HG02981 (cell line): Measurements from ENCODE around the gene CCT7.
"Not testable (repeated sequence)": the region's sequence is repeated elsewhere in the genome, so short reads cannot be mapped to it uniquely, and the experiment has no call there.

Source experiments
- ATAC-seq: cut with Tn5 transposase; IDR thresholded peaks from one replicate; pipeline ENCODE4 v1.9.1; 2021; ENCODE audit warnings: mild to moderate bottlenecking, moderate library complexity; ENCODE audit not compliant: unreplicated experiment

Gene CCT7

DNA sequence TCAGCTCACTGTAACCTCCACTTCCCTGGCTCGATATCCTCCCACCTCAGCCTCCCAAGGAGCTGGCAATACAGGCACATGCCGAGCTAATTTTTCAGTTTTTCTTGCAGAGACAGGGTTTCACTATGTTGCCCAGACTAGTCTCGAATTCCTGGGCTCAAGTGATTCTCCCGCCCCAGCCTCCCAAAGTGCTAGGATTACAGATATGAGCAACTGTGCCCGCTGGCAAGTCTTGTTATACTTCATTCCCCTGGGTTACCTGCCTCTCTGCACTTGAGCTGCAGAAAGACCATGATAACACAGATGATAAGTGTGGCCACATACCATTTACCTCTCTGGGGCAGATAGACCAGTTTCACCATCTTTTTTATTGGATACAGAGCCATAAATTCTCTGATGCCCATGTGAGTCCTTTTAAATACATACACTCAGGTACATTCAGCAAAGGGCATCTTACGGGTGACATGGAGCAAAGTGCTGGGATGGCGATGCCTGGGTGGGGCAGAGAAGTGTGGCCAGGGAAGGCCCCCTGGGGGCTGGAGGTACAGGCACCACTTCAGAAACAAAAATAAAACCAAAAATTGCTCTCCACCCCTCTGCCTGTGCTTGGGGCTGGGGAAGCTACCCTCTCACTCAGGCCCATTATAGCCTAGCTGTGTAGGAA is 20.4 kb downstream of the CCT7 start:
- no peak for ATAC-seq

DNA sequence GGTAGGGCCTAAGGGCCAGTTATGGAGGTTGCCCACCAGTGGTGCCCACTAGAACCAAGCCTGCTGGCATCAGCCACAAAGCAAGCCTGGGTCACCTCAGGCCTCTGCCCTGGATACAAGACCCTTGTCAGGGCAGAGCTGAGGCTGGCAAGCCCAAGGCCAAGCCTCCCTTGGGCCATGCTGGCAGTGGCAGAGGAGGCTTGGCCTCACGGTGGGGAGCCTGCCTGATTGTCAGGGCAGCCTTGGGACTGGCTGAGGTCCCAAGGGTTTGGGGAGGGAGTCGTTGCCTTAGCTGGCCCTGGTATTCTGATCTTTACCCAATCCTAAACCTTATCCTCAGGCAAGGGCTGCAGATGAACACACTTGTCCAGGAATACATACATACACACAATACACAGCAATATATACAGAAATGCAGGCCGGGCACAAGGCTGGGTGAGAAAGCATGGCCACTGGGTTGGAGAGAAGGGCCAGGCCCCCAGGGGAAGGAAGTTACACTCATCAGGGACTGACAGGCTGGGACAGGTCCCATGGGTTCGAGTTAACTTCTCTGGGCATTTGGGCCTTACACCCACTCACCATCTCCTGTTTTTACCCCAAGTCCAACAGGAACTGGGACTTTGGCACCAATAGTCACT is 21.0 kb downstream of the CCT7 start:
- ATAC-seq = no peak

DNA sequence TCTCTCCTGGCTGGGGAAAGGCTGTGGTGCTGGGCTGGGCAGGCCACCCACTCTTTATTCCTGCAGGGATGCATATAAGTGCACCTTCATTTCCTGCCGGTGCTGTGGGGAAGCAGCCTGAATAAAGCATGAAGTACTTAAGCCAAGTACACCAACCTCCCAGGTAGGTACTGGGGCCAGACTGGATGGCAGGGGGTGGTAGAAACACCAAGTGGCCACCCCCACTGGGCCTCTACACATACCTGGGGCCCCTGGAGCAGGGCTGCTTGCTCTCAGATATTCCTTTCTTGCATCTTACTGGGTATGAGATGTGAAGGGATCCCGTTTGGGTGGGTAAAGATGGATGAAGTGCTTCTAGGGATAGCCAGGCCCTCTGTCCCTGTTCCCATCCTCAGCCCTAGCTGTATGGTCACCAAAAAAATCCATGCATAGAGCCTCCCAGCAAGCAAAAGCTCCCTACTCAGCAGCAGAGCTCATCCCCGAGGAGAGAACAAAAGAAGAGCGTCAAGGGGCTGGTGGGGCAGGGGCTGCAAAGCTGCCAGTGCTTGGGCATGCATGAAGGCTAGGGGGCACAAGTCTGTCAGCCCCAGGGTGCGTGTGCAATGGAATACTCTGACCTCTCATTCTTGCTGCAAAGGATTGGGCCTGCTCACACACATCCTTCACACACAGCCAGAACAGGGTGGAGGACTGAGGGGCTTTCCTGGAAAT is 22.0 kb downstream of the CCT7 start:
- no peak for ATAC-seq

DNA sequence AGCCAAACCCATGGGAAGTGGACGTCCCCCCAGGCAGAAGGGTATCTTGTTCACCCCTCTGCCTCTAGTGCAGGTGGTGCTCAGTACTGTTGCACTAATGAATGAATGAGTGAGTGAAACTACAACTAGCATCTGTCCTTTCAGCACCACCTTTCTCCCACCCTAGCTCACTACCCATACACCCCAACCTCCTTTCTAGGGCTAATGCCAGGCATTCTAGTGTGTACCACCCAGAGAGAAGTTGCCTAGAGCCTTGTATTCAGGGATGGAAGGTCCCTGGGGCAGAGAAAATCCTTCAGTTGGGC is 22.5 kb downstream of the CCT7 start:
- no peak for ATAC-seq

DNA sequence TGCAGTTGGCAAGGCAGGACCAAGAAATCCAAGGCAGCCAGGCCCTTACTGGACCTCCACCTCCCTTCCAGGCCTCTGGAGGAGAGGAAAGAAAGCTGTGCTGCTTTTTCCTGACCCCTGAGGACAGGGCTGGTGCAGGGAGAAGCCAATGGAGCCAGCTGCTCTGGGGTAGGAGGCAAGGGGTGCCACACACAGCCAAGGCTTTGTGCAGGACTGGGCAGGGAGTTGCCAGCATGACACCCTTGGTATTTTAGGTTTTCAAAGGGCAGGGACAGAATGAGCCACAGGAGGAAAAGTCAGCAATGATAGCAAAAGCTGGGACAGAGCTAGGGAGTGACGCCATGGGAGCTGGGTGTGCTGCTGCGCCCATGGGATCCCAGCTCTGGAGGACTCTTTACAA is 22.9 kb downstream of the CCT7 start:
- ATAC-seq = no peak

DNA sequence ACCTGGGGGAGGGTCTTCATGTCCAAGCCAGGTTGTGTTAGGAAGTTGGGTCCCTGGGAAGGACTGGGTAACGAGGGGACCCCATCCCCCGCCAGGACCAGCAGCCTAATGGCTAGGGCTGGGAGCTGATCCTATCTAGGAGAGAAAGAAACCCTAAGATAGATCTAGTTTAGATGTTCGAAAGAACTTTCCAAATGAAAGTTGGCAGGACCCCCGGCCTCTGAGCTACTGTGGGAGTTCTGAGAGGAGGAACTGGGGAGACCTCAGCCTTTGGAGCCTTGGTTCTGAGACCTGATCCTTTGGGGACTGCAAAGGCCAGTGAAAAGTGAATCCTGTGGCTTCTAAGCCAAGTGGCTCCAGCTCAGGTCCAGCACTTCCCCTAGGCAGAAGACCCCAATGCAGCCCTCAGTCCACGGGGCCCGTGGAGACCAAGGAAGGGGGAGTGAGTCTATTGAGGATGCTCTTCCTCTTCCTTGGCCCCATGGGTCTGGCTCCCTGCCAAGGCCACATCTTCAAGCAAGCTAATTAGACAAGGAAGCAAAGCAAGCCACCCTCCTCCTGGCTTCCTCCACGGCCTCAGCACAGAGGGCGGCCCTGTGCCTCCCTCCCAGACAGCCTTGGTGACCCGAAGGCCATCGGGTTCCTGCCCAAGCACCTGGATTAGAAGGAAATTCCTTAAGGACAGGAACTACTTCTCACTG is 23.5 kb downstream of the CCT7 start:
- ATAC-seq = no peak

DNA sequence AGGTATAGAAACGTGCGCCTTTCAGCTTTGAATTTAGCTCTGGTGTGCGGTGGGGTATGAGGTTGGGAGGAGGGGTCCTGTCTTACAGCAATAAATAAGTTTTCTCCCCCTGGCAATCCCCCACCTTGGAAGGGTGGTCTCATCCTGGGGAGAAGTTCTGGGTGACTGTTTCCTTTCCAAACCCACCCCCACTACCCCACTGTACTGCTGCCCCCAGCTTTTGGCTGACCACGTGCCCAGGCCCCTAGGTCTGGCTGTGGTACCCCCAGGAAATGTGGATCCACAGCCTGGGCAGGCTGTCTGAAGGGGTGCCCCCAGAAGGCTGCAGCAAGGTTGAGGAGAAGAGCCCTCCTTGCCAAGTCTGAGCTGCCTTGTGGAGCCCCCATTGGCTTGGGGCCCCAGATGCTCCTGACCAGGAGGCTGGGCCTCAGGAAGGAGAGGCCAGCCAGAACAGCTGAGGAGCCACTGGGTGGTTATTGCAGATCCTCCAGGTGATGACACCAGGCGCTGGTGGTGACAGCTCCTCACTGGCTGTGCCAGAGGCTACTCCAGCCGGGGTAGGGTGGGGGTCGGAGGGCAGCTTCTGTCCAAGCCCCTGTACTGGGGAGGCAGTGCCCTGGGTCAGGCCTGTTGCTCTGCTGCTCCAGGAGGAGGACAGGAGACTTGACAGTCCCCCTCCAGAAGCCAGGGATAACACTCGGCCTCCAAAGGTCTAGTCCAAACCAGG is 24.2 kb downstream of the CCT7 start:
- no peak for ATAC-seq

DNA sequence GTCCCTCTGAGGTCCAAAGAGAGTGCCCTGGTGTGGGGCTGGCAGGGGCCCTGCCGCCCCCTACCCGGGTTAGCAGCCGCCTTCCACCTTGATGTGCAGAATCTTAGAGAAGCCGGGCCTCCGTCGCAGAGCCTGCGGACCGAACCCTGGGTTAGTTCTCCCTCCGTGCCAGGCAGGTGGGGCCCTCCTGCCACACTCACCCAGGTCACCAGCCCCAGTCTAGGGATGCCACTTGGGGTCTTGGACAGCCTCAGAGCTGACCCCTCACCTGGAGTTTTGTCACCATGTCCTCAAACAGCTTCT is 24.8 kb downstream of the CCT7 start:
- no peak for ATAC-seq

DNA sequence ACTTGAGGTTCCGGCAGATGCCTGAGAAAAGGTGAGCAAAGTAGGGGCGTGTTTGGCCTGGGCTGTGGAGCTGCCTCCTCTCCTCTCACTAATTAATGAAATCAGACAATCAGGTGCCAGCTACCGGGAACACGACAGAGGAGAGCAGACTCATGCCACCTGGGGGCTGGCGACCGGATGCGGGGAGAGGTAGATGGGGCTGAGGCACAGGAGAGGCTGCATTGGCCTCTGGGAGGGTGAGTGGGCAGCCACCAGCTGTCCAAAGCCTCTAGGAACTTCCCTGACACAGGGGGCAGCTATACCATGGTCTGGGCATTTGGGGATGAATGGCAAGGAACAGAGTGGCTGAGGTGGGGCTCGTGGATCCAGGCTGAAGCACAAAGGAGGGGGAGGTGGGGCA is 25.2 kb downstream of the CCT7 start:
- ATAC-seq = no peak

DNA sequence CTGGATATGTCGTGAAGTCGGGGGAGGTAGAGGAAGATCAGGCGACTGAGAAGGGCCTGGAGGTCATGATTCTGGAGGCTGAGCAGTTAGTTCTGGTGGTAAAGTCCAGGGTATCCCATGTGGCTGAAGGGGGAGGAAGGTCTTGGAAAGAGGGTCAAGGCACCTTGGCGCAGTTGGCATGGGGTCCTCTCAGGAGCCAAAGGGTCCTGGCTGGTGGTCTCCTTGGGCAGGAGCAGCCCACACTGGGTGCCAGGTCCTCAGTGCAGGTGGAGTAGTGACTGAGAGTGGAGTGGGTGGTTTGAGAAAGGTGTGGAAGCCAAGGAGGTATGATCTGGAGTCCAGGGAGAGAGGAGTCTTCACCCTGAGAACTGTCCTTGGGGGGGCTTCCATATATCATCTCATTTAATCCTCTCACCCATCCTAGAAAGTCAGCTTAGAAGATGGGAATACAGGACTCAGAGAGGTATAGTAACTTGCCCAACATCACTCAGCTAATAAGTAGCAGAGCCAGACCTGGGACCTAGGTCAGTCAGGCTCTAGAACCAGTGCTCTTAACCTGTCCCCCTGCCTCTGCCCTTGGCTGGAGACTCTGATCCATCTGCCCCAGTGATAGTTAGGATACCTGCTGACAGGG is 25.7 kb downstream of the CCT7 start:
- ATAC-seq = no peak

DNA sequence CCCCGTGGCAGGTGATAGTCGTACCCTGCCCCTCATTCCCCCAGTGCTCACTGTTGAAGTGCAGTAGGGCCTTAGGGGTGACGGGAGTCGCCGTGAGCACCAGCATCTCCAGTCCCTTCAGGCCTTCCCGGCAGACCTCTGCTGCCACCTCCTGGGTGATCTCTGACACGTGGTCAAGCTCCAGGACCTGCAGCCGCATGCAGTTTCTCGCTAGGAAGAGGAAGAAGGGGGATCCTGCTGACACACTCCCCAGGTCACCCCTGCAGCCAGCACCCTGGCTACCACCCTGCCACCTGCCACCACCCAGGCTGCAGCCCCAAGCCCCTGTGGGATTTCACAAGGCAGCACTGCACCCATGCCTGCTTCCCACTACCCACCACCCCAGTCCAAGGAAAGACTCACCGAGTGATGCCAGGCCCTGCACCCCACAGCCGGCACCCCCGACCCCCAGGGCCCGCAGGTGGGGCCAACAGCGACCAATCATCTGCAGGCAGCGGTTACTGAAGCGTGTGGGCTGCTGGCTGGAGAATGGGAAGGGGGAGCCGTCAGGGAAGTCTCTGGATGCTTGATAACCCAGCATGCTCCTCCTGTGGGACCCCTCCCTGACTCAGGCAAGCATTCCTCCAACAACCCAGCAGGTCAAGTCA is 26.4 kb downstream of the CCT7 start:
- no peak for ATAC-seq

DNA sequence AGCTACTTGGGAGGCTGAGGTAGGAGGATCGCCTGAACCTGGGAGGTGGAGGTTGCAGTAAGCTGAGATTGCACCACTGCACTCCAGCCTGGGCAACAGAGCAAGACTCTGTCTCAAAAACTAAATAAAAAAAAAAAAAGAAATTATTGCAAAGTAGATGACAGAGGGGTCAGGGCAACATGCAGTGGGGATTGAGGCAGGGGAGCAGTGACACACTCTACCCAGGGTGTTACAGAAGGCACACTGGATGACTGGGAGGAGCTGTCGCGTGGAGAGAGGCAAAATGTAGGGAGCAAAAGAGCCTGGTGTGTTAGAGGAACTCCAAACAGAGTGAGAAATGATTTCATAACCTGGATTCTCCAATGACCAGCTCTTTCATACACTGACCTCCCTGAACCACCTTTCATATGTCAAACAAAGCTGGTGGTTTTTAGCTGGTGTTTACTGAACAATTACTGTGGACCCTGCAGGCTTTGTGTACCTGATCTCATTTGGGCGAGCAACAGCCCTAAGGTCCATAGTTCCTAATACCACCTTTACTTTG is 28.1 kb downstream of the CCT7 start:
- no peak for ATAC-seq

DNA sequence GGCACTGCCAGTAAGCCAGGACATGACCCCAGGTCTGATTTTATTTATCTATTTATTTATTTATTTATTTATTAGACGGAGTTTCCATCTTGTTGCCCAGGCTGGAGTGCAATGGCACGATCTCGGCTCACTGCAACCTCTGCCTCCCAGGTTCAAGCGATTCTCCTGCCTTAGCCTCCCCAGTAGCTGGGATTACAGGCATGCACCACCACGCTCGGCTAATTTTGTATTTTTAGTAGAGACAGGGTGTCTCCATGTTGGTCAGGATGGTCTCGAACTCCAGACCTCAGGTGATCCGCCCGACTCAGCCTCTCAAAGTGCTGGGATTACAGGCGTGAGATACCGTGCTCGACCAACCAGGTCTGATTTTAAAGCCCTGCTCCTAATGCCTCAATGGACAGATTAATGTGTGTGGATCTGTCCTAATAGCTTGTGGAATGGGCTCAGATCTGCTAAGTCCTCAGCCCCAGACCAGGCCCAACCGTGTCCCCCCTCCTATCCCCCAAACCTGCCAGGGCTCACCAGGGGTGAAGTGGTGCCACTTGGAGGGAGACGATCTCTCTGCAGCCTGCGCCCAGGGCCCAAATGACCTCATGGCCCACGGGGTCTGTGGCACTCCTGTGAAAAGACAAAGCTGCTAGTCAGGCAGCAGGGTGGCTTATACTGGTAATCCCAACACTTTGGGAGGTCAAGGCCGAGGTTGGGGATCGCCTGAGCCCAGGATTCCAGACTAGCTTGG is 28.8 kb downstream of the CCT7 start:
- not testable (repeated sequence) for ATAC-seq

DNA sequence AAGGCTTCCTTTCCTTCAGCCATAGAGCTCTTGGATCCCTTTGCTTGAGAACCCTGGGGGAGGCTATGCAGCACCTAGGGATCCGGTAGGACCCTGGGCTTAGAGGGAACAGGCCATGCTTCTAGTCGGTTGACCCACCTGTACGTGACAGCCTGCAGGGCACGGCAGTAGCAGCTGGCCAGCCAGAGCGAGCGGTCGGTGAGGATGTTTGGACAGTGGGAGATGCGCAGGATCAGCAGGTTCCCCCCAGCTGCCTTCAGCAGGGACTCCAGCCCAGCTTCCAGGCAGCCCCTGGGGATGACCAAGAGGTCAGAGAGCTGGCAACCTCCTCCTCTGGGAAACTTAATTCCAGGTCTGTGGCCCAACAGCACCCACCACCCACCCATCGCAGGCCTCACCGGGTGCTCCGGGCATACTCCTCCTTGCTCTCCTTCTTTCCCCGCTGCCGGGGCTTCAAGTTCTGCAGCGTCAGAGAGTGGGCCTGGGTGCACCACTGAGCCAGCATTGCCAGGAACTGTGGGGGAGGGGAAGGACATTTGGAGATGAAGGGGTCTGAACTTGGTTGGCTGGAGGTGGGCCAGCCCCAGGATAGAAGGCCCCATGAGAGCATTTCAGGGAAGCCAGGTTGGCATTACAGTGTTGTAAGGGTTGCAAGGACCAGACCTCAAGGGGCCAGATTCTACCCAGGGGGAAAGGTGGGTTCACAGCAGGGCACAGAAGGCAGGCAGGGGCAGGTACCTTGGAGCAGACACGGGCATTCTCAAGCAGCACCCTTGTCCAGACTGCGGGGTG is 29.6 kb downstream of the CCT7 start:
- no peak for ATAC-seq

DNA sequence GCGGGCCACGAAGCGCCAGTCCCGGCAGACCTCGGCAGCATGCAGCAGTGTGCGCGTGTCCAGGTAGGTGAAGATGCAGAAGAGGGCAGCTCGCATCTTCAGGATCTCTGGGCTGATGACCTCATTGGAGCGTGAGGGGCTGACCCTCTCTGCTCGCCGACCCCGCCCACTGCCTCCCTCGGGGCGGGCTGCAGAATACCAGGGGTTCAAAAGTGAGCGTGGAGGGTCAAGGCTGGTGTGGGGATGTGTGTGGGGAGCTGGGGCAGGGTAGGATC is 30.2 kb downstream of the CCT7 start:
- ATAC-seq = no peak

DNA sequence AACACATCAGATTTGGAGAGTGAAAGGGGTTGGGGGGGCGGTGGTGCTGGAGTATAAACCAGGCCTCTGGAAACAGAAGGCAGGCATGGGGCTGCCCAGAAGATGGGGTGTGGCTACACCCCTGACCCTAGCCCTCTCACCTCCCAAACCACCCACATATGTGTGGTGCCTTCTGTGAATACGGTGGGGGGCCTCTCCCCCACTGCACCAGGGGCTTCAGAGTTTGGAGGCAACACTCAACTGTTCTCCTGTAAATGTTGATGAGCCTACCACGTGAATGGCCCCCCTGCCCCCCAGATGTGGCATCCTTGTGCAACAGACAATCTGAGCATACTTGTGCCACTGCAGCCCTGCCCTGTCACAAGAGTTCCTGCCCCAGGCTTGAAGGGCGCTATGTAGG is 30.7 kb downstream of the CCT7 start:
- no peak for ATAC-seq

DNA sequence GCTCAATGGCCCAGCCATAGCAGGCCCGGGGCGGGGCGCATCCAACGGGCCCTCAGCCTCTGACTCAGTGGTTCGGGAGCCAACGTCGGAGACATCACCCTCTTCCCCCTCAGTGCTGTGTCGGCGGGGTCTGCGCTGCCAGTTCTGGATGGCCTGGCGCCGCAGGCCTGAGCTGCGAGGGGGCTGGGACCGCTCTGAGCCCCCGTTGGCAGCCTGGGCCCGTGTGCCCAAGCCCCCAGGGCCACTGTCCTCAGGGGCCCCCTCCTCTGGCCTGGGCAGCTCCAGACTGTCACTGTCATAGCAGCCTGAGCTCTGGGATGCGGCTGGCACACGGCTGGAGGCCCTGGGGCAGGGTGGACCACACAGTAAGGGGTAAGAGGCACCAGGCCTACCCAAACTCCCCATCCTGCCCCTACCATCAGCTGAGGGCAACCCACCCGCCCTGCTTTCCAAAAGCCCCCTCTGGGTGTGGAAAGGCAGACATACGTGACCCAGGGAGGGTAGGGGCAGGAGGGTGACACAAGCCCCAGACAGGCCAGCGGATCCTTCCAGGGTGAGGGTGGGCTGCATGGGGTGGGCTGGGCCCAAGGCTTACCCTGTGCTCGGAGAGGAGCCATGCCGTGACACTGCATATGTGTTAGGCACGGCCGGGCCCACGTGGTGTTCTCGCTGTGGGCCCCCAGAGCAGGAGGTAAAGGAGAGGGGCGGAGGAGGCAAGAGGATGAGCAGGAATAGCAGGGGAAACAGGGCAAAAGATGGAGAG is 31.4 kb downstream of the CCT7 start:
- ATAC-seq = no peak
